GM19043 (cell line): Measurements from ENCODE around the gene SPDEF.

ENCODE experiments used
- ATAC-seq: cut with Tn5 transposase; IDR thresholded peaks from one replicate; pipeline ENCODE4 v1.9.1; 2021; ENCODE audit warnings: low read depth; ENCODE audit not compliant: unreplicated experiment

SPDEF gene

DNA sequence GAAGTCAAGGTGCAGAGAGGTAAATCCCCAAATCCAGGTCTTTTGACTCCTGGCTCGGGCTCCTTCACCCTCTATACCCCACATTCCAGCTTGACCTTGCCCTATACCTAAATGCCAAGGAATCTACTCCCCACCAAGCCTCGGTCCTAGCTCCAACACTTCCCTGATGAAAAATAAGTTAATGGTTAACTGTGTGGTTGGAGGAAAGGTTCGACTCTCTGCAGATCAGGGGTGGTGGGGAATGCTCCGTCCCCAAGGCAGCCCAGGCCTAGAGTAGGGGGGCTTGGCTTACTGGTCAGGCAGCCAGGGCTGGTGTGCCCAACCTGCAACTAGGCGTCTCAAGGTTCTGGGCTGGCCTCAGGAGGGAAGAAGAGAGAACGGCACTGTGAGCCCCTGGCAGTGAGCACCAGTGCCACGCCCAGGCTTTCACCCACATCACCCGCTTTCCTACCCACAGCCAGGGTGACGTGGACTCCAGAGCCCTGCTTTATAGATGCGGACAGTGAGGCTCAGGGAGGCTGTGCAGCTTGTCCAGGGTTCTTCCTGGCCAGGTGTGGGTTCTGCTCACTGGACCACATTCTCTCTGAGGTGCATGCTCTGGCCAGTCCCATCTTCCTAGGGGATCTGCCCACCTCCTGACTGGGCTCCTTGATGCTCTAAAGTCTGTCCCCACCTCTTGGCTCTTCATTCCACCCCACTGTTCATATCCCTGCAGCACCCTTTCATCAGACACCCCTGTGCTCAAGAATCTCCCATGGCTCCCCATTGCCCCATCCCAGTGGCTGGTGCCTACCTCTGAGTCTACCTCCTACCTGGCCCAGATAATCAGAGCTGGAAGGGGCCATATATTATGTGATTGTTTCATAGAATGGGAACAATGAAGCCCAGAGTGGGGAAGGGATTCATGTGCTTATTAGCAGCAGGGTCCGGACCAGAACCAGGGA is 8.2 kb downstream of the SPDEF start:
- no peak for ATAC-seq

DNA sequence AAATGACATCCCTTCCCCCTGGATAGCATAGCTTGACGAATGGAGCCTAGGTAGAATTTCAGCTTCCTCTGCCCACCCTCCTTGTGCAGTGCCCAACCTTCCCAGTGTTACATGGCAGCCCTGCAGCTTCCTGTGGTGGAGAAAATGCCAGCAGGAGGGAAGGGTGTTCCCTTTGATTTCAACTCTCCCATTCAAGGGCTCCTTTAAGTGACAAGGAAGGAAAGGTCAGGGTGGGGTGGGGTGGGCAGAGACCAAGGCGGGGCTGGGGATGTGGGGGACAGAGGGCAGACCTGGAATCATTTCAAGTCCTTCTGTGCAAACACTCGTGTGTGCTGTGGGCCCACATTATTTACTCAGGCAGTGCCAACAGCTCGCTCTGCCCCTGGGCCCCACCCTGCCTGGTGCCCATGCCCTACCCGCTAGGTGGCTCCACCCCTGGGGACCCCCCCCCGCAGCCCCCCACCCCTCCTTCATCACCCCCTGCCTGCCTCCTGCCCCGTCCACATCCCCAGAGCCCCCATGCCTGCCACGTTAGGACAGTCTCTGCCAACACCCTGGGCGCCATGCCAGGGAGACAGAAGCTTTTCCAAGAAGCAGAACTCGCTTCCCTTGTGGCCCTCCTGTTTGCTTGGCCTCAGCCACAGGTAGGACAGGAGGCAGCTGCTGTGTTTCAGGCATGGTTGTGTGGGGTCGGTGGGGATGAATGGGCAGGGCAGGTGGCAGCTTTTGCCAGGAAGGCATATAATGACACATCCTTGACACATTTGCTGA is 9.4 kb downstream of the SPDEF start:
- no peak for ATAC-seq

DNA sequence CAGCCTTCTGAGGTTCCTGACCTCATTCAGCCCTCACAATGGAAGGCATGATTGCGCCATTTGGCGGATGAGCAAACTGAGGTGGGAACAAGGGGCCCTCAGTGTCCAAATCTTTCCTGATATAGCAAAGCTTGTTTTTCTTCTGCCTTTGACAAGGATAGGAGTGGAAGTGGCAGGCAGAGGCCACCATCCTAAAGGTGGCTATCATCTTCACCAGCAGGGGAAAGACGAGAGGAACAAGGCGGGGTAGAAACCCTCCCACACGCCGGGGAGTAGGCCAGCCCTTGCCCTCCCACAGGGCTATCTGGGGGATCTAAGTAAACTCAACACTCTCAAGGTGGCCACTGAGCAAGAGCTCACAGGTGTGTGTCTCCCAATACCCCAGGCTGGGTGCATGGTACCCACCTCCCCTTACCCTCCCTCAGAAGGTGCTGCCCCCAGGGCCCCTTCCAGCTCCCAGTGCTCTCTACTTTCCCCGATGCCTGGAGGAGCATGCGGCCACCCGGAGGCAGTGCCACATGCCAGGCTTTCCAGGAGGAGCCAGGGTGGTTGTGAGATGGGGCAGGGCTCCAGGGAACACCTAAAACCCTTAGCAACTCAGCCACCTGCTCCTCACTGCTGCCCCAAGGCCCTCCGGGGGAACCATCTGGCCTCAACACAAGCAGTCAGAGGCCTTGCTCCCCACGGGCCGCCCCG is 11.2 kb downstream of the SPDEF start:
- no peak for ATAC-seq

DNA sequence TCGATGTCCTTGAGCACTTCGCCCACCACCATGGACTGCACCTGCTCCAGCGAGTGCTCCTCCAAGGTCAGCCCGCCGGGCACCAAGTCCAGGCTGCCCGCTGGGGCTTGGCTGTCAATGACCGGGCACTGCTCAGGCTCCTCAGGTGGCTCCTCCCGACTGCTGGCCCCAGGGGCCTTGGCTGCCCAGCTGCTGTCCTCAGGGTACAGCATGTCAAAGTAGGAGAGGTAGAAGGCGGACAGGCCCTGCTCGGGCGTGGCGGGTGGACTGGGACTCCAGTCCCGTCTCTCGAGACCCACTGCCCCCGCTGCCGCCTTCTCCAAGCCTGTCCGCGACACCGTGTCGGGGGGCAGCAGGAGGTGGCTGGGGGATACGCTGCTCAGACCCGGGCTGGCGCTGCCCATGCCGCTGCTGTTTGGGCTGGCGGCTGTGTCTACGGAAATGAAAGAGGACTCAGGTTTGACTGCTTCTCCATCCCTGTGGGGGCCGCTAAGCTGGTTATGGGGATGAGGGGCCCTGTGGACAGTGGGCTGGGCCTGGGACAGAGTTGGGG is 12.0 kb downstream of the SPDEF start:
- no peak for ATAC-seq

DNA sequence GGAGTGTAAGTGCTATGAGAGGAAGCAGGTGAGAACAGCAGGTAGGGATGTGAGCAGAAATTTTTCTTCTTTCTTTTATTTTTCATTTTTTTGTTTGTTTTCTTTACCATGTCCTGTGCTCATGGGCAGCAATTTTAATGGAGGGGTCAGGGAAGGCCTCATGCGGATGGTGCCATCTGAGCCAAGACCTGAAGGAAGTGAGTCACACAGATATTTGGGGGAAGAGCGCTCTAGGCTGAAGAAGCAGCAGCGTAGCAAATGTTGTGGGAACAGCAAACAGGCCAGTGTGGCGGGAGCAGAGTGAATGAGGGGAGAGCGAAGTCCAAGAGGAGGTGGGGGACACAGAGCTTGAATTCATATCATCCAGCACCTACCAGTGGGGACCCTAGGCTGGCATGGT is 12.7 kb downstream of the SPDEF start:
- ATAC-seq: no peak

DNA sequence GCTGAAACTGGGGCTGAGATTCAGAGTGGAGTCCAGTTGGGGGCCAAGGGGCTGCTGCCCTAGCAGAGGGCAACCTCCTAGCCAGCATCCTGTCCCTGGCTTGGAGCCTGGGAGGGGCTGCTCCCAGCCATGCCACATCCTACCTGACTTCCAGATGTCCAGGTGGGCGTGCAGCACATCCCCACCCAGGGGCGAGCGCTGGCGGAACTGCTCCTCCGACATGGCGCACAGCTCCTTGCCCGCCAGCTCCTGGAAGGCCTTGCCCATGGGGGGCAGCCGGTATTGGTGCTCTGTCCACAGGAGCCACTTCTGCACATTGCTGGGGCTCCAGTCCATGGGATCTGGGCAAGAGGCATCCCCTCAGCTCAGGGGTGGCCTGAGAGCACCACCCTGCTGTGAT is 15.3 kb downstream of the SPDEF start:
- no peak for ATAC-seq

DNA sequence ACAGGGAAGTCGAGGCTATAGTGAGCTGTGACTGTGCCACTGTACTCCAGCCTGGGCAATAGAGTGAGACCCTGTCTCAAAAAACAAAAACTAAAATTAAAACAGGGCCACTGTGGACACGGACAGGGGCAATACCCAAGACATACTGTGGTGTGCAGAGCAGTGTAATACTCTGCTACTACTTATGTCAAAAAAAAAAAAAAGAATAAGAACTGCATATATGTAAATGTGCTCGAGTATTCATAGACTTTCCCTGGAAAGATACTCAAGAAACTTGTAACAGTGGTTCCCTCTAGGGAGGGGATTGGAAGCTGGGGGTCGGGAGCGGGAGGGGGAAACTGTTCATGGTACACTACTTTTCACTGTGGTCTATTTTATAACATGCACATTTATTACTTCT is 15.9 kb downstream of the SPDEF start:
- no peak for ATAC-seq

DNA sequence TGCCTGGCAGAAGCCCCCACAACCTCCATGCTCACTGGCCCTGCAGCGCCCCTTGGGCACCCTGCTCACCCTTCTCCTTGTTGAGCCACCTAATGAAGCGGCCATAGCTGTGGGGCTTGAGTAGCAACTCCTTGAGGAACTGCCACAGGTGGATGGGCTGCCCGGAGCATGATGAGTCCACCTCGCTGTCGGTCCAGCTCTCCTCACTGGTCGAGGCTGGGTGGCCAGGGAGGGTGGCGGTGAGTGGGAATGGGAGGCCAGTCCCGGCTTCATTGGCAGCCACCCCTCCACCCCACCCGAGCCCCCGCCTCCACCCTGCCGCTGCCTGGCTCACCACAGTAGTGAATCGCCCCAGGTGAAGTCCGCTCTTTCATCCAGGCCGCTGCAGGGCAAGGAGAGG is 16.9 kb downstream of the SPDEF start:
- ATAC-seq: no peak

DNA sequence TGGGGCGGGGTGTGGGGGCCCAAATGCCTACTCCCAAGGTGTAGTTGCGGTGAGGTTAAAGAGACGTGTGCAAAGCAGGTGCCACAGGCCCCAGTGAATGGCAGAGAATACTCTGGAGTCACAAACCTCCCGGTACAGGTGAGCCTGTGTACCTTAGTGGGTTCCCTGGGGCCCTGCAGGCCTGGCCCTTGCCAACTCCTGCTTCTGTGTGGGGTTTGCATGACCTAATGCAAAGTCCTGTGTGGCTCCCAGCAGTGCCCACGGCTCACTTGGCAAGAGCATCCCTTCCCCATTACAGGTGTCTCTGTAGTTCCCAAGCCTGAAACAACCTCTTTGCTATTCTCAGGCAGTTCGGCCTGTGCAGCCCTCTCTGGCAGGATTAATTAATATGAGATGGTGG is 17.5 kb downstream of the SPDEF start:
- ATAC-seq: no peak

DNA sequence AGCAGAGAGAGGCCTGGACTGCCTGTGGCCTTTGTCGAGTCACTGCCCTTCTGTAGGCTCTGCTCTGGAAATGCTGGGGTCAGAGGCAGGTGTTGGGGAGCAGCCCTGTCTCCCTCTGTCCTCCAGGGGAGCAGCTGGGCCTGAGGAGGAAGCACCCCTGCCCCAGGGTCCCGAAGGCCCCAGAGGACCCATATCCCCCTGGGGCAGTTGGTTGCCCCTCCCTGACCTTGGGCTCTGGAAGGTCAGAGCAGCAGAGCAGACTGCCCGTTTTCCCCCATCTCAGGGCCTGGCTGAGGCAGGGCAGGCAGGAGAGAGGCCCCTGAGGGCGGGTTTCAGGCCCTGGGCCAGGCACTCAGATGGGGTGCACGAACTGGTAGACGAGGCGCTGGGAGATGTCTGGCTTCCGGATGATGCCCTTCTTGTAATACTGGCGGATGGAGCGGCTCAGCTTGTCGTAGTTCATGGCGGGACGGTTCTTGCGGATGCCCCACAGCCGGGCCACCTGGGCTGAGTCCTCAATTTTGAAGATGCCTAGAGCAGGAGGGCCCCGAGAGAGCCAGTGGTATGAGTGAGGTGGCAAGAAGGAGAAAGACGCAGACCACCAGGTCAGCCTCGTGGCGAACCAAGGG is 18.1 kb downstream of the SPDEF start:
- ATAC-seq: no peak

DNA sequence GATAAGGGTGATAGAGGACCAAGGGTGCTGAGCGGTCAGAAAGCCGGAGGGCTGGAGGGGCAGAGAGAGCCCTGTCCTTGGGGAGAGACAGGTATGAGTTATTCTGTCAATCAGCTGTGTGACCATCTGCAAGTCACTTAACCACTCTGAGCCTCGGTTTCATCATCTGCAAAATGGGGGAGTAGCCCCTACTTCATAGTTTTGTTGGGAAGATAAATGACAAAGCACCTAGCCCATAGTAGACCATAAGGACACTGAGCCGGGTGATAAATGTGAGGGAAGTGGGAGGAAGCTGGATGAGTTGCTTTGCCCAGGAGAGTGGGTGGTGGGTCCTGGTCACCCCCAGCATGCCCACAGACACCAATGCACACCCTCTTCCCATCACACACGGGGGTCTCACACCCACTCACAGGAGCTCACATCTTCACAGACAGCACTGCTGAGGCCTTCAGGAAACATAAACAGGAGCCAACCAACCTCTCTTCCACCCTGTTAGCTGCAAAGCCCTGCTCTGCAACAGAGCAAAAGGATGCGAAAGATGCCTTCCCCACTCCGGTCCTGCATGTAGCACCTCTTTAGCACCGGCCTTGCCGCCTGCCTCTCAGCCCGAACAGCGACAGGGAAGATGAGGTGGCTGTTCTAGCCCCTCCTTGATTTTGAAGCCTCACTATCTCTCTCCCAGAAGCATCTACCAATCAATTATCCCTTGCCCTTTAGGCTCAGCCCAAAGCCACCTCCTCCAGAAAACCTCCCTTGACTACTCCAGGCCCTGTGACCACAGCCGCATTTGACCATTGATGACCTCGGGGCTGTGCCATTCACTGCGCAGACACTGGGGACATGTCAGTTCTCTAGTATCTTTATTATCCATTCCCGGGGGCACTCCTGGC is 18.9 kb downstream of the SPDEF start:
- no peak for ATAC-seq

DNA sequence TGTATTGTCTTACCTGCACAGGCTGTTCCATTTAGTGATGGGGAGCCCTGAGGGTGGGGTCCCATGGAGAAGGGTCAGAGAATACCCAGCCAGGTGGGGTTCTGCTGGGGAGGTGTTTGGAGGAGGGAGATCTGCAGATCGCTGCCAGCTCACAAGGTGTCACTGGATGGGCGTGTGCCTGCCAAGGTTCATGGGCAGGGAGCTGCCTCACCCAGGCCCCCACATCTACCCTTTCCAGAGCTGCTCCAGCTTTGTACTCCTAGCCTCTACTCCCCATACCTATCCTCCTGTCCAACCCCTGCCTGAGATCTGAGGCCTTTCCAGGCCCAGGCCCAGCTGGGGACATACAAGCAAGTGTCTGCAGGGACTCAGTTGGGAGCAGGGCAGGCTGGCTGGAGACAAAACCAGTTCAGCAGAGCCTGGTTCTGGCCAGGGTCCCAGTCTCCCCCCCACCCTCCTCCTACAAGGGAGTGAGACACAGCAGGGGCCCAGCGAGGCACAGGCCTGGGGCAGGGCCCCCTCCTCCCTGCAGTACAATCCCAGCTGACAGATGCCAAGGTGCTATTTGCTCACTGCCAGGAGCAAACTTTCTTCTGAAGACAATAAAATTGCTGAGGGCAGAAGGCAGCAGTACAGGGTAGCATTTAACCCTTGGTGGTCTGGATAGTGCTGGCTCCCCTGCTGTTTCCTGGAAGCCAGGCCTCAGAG is 19.7 kb downstream of the SPDEF start:
- no peak for ATAC-seq

DNA sequence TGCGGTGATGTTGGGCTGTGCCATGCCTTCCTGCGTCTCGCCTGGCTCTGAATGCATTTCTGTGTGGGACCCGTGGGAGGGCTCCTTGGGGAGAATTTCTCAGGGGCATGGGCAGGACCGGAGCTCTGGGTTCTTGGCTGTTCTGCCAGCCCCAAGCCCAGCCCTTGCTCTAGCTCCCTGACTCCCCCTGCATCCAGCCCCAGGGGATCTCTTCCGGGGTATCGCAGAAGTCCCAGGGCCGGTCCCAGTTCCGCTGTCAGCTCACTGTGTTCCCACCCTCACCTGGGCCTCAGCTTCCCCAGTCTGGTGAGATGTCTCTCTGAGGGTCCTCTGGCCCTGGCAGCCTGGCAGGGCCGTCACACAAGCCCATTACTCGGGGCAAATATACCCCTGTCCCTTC is 20.5 kb downstream of the SPDEF start:
- no peak for ATAC-seq

DNA sequence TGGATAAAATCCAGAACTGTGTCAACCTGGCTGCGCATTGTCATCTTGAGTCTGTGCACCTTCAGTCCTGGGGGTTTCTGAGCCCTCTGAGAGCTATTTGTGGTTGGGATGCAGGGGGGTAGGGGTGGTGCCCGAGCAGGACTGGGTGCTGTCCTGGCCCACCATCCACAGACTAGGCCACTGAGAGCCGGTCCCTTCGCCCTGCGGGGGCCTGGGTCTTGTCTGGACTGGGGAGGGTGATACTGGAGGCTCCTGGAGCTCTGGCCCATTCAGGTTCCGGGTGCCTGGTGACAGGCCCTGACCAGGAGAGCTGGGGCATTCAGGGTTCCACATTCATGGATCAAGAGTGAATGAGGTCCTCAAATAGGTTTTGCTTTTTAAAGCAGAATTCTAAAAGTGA is 20.9 kb downstream of the SPDEF start:
- ATAC-seq: no peak

DNA sequence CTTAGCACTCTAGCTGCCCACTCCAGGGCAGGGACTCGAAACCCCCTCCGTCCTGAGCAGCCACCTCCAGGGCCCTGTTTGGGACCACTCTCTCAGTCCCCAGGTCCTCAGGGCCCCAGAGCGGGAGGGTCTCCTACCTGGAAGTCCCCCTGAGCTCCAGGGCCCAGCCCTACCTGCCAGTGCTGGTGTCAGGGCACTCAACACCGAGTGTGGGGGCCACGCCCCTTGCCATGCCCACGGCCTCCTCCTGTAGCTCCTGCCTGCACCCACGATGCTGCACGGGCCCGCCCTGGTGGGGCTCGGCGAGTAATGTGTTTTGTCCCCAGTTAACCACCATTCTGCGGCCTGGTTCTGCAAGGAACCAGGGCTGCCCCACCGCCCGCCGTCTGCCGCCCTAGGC is 21.5 kb downstream of the SPDEF start:
- ATAC-seq: no peak

DNA sequence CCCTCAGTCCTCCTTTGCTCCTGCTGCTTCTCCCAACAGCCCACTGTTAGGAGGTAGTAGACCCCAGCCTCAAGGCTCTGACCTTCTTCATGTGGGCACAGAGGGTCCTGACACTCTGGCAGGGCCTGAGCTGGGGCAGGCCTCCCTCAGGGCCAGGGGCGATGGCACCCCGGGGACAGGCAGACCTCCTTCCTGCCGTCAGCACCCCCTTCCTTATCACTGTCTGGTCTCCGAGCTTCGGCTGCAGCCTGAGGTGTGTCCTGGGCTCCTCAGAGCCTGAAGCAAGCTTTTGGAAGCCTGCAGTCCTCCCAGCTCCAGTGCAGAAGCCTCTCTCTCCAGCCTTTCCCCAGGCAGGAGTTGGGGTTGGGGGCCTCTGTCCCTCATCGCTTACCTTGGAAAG is 22.0 kb downstream of the SPDEF start:
- ATAC-seq: no peak

DNA sequence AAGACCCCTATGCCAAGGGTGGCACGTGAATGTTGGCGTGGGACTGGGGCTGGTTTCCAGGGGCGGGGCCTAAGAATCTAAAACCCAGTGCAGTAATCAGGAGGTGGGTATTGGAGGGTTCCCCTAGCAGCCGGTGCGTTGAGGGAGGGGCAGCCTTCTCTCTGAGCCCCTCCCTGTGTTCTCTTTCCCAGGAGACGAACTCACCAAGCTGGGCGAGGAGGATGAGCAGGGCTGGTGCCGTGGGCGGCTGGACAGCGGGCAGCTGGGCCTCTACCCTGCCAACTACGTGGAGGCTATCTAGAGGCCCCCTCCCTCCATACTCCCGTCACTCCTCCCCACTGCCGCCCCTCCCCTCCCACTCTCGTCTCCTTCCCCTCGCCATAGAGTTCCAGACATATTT is 23.9 kb downstream of the SPDEF start:
- ATAC-seq: no peak

DNA sequence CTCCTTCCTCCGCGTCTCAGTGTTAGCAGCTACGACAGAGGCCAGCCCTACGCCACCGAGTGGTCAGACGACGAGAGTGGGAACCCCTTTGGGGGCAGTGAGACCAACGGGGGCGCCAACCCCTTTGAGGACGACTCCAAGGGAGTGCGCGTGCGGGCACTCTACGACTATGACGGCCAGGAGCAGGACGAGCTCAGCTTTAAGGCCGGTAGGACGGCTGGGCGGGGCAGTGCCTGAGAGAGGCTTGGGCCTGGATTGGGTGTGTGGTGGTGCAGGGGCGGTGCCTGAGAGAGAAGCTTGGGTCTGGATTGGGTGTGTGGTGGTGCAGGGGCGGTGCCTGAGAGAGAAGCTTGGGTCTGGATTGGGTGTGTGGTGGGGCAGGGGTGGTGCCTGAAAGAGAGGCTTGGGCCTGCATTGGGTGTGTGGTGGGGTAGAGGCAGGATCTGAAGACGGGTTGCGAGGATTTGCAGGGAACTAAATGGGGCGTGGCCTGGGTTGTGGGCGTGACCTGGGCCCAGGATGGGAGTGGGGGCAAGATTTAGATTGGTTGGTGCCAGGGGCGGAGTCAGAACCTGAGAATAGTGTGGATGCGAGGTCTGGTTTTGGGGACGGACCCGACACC is 24.4 kb downstream of the SPDEF start:
- no peak for ATAC-seq
